Thymus (tissue), 11 donors: ENCODE measurements around the gene ABCA13. TPM values are rescaled to one million over a fixed set of nuclear protein-coding genes. Genes with fewer than 3 reads are reported as not detected.
"Not testable (repeated sequence)": the region's sequence is repeated elsewhere in the genome, so short reads cannot be mapped to it uniquely, and the experiment has no call there.

Source experiments
- DNase-seq, 9 donors: peaks; one replicate each; pipeline ENCODE4 v3.0.0-alpha.2; 2013; ENCODE audit warnings: low spot score in 9 of 9, low read depth in 6 of 9, missing footprints in 1 of 9
- H3K27ac ChIP-seq, 2 donors: one replicate each; pipeline ENCODE4 v1.5.1; 2013; ENCODE audit warnings: control low read depth in 1 of 2, low read depth in 1 of 2, low read length in 1 of 2, mild to moderate bottlenecking in 1 of 2, moderate library complexity in 1 of 2
- H3K27me3 ChIP-seq, 2 donors: one replicate each; pipeline ENCODE4 v1.5.1; 2013; ENCODE audit warnings: low read length in 1 of 2; ENCODE audit not compliant: control insufficient read depth in 2 of 2, insufficient read depth in 1 of 2
- H3K36me3 ChIP-seq, 2 donors: one replicate each; pipeline ENCODE4 v1.5.1; 2013; ENCODE audit warnings: low read length in 1 of 2, mild to moderate bottlenecking in 1 of 2, moderate library complexity in 1 of 2; ENCODE audit not compliant: control insufficient read depth in 2 of 2, insufficient read depth in 2 of 2
- H3K4me1 ChIP-seq, 2 donors: one replicate each; pipeline ENCODE4 v1.5.1; 2013; ENCODE audit warnings: low read length in 2 of 2; ENCODE audit not compliant: control insufficient read depth in 2 of 2, insufficient read depth in 2 of 2
- H3K4me3 ChIP-seq, 2 donors: one replicate each; pipeline ENCODE4 v1.5.1; 2013; ENCODE audit warnings: low read length in 2 of 2, control low read depth in 1 of 2, mild to moderate bottlenecking in 1 of 2
- H3K9me3 ChIP-seq, 2 donors: one replicate each; pipeline ENCODE4 v1.5.1; 2013; ENCODE audit warnings: low read length in 1 of 2, mild to moderate bottlenecking in 1 of 2; ENCODE audit not compliant: control insufficient read depth in 2 of 2, insufficient read depth in 1 of 2
- WGBS: extraction: QIAGEN DNeasy Blood & Tissue Kit; methylation state at CpG from one replicate; pipeline ENCODE4 v1.1.7; 2013; 5-methylcytosine and 5-hydroxymethylcytosine counted together
- polyA plus RNA-seq: library from polyadenylated mRNA; stranded (reverse); fragments of 200-250 nt; gene quantifications from one replicate; pipeline ENCODE4 v1.2.3, GENCODE V29; 2013
- total RNA-seq: library from RNA; stranded (reverse); fragments of 120-200 nt; gene quantifications from one replicate; pipeline ENCODE4 v1.2.4, GENCODE V29; 2013
- donor health status: healthy.

Gene ABCA13
- total and polyA plus RNA-seq, 2 donors: 0.76 to 0.91 TPM

DNA sequence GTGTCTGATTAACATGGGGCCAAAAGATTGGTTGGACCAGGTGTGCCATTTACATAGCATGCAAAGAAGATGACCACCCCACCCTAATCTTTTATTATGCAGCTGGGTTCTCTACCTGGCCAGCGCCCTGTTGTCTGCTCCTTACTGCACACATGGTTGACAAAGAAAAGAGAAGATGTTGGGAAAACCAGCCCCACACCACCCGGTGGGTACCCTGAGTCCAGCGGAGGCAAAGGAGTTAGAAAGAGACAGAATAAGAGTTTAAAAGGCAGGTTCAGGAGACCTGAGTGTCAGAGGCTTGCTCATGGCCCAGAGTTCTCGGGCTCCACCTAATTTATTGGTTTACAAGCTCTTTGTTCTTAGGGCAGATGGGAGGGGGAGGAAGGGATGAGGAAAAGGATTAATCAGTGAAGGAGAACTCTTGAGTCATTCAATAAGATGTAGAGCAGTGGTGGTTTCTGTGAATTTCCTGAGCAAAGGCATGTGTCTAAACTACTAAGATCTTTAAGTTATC lies 24.1 kb upstream of the ABCA13 start:
- DNase-seq: no peak
- Histone ChIP-seq H3K4me3 (no peak overlapping the region), H3K9me3 (no peaks in the 10 kb centered on the region), H3K36me3 (no peaks in the 10 kb centered on the region), H3K4me1 (no peaks in the 10 kb centered on the region), H3K27ac (no peak overlapping the region), H3K27me3 (no peaks in the 10 kb centered on the region)
- 95% methylated on average over 4 of the region's 4 CpGs for WGBS

- H3K27ac ChIP-seq, DNase-seq: not testable (repeated sequence)
- 89% methylated on average over 7 of the region's 7 CpGs for WGBS
These were observed 23.6 kb upstream of the ABCA13 start for GRCh38 chr7:48147690-48148089.

DNA sequence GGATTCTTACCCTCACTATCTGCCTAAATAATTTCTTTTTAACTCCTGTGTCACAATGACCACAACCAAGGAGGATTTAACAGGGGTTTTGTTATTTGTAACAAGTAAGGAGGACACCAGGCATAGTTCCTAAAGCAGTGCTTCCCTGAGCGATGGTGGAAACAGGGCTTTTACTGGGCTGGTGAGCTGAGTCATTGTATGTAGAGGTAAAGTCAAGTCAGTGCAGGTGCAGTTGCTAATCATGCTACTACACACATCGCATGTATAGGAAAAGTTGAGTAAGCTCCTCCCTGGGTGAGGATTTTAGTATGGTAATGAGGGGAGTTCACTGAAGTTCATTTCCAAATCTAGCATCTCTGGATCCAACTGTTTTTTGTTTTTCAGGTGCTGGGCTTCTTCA lies 22.9 kb upstream of the ABCA13 start:
- Histone ChIP-seq H3K9me3 (no peaks in the 10 kb centered on the region), H3K4me1 (no peaks in the 10 kb centered on the region), H3K36me3 (no peaks in the 10 kb centered on the region), H3K4me3 (no peak overlapping the region), H3K27me3 (no peaks in the 10 kb centered on the region), H3K27ac (no peak overlapping the region)
- DNase-seq: no peak
- 94% methylated on average over 2 of the region's 2 CpGs for WGBS

More at GRCh38 chr7:48147690-48148089, 23.6 kb upstream of the ABCA13 start:
- H3K36me3 ChIP-seq, H3K27me3 ChIP-seq, H3K4me1 ChIP-seq, H3K4me3 ChIP-seq, H3K9me3 ChIP-seq: not testable (repeated sequence)

GRCh38 chr7:48149058-48149457 lies 22.2 kb upstream of the ABCA13 start:
- no peaks in the 10 kb centered on the region for H3K27me3 ChIP-seq
- H3K9me3 ChIP-seq: no peaks in the 10 kb centered on the region
- no peak for DNase-seq
- H3K36me3 ChIP-seq: no peaks in the 10 kb centered on the region
- no peak overlapping the region for H3K4me3 ChIP-seq
- H3K4me1 ChIP-seq: no peaks in the 10 kb centered on the region
- no peak overlapping the region for H3K27ac ChIP-seq

GRCh38 chr7:48150086-48150485 lies 21.2 kb upstream of the ABCA13 start:
- Histone ChIP-seq H3K27me3 (no peaks in the 10 kb centered on the region), H3K4me1 (no peaks in the 10 kb centered on the region), H3K27ac (no peak overlapping the region), H3K9me3 (no peaks in the 10 kb centered on the region), H3K36me3 (no peaks in the 10 kb centered on the region), H3K4me3 (no peak overlapping the region)
- DNase-seq: no peak
- WGBS: over 99% methylated on average over 3 of the region's 3 CpGs

- H3K9me3 ChIP-seq: no peaks in the 10 kb centered on the region
- no peaks in the 10 kb centered on the region for H3K36me3 ChIP-seq
- 96% methylated on average over 8 of the region's 8 CpGs for WGBS
- DNase-seq: peak in 2 of 9 donors; percentile 9 to 12
- no peak overlapping the region for H3K4me3 ChIP-seq
- H3K27ac ChIP-seq: no peak overlapping the region
- H3K4me1 ChIP-seq: no peaks in the 10 kb centered on the region
- H3K27me3 ChIP-seq: no peaks in the 10 kb centered on the region
These were observed 16.4 kb upstream of the ABCA13 start for GRCh38 chr7:48154792-48155413.

DNA sequence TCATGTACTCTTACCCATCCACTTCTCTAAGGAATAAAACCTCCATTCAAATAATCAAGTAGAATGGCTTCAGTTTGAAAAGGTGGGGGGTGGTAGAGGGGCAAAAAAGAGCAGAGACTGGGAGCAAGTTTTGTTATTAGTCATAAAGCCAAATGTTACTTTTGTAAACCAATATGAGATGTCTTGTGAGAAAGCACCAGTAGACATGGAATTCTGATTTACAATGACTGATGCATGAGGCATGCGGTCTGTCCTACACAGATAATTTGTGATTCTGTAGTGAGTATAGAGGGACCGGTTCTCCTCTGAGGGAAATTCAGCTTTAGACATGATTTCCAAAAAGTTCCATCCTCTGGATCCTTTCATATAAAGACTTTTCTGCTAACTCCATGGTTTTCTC lies 12.9 kb upstream of the ABCA13 start:
- H3K4me3 ChIP-seq: no peak overlapping the region
- WGBS: 97% methylated on average over 2 of the region's 2 CpGs
- H3K9me3 ChIP-seq: no peaks in the 10 kb centered on the region
- H3K27me3 ChIP-seq: no peaks in the 10 kb centered on the region
- no peaks in the 10 kb centered on the region for H3K4me1 ChIP-seq
- no peak for DNase-seq
- no peaks in the 10 kb centered on the region for H3K36me3 ChIP-seq
- H3K27ac ChIP-seq: no peak overlapping the region

GRCh38 chr7:48161407-48162125 lies 9.7 kb upstream of the ABCA13 start:
- H3K27ac ChIP-seq: no peak overlapping the region
- H3K4me1 ChIP-seq: no peaks in the 10 kb centered on the region
- WGBS: 97% methylated on average over 1 of the region's 1 CpG
- H3K36me3 ChIP-seq: no peaks in the 10 kb centered on the region
- no peaks in the 10 kb centered on the region for H3K27me3 ChIP-seq
- DNase-seq: no peak
- no peaks in the 10 kb centered on the region for H3K9me3 ChIP-seq
- H3K4me3 ChIP-seq: no peak overlapping the region

DNA sequence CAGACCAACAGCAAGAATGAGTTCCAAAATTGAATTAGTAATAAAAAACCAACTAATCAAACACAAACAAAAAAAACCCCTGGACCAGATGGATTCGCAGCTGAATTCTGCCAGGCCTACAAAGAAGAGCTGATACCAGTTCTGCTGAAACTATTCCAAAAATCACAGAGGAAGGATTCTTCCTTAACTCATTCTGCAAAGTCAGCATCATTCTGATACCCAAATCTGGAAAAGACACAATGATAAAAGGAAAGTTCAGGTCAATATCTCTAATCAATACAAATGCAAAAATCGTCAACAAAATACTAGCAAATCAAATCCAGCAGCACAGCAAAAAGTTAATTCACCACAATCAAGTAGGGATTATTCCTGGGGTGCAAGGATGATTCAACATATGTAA lies 6.1 kb upstream of the ABCA13 start:
- DNase-seq: no peak
- Histone ChIP-seq H3K36me3 (no peaks in the 10 kb centered on the region), H3K27ac (no peak overlapping the region), H3K9me3 (no peaks in the 10 kb centered on the region), H3K27me3 (no peaks in the 10 kb centered on the region), H3K4me1 (no peaks in the 10 kb centered on the region), H3K4me3 (no peak overlapping the region)
- WGBS: 96% methylated on average over 2 of the region's 2 CpGs
